MM.1S (cell line): ENCODE data around the gene KRT12.

Experiments used
- DNase-seq: peaks from one replicate; pipeline ENCODE4 v3.0.0-alpha.2; 2015
- H2AFZ ChIP-seq: fragments of 300-600 bp; sonication (generic); 2 replicates; pipeline ENCODE4 v1.6.0; 2016; ENCODE audit warnings: antibody characterized with exemption, low read length
- H3F3A ChIP-seq: fragments of 300-600 bp; sonication (generic); 2 replicates; pipeline ENCODE4 v1.6.1; 2016; ENCODE audit warnings: mild to moderate bottlenecking, antibody characterized with exemption, low read length, moderate library complexity, mixed read lengths; ENCODE audit not compliant: insufficient read depth
- H3K27ac ChIP-seq: fragments of 300-600 bp; sonication (generic); 2 replicates; pipeline ENCODE4 v1.5.1; 2016; ENCODE audit warnings: mild to moderate bottlenecking, low read length
- H3K27me3 ChIP-seq: fragments of 300-600 bp; sonication (generic); replicated peaks from 2 replicates; pipeline ENCODE4 v1.6.0; 2016; ENCODE audit warnings: low read length; ENCODE audit not compliant: insufficient read depth
- H3K36me3 ChIP-seq: fragments of 300-600 bp; sonication (generic); replicated peaks from 2 replicates; pipeline ENCODE4 v1.6.1; 2016; ENCODE audit warnings: mild to moderate bottlenecking, low read length, mixed read lengths; ENCODE audit not compliant: insufficient read depth
- H3K4me1 ChIP-seq: fragments of 300-600 bp; sonication (generic); 2 replicates; pipeline ENCODE4 v1.6.1; 2016; ENCODE audit warnings: low read length, mixed read lengths
- H3K4me2 ChIP-seq: fragments of 300-600 bp; sonication (generic); 2 replicates; pipeline ENCODE4 v1.6.0; 2016; ENCODE audit warnings: low read depth, low read length
- H3K4me3 ChIP-seq: fragments of 300-600 bp; sonication (generic); 2 replicates; pipeline ENCODE4 v1.5.1; 2016; ENCODE audit warnings: low read length, mixed read lengths
- H3K79me2 ChIP-seq: fragments of 300-600 bp; sonication (generic); 2 replicates; pipeline ENCODE4 v1.6.1; 2016; ENCODE audit warnings: mixed run types, low read length, mixed read lengths
- H3K9ac ChIP-seq: fragments of 300-600 bp; sonication (generic); 2 replicates; pipeline ENCODE4 v1.6.1; 2016; ENCODE audit warnings: low read length, mixed read lengths
- H3K9me2 ChIP-seq: fragments of 300-600 bp; sonication (generic); replicated peaks from 2 replicates; pipeline ENCODE4 v1.6.1; 2016; ENCODE audit warnings: mild to moderate bottlenecking, low read length, mixed read lengths; ENCODE audit not compliant: insufficient read depth
- H3K9me3 ChIP-seq: fragments of 300-600 bp; sonication (generic); replicated peaks from 2 replicates; pipeline ENCODE4 v1.6.1; 2016; ENCODE audit warnings: mild to moderate bottlenecking, low read length, mixed read lengths; ENCODE audit not compliant: insufficient read depth
- H4K20me1 ChIP-seq: fragments of 300-600 bp; sonication (generic); 2 replicates; pipeline ENCODE4 v1.6.1; 2016; ENCODE audit warnings: mild to moderate bottlenecking, low read length, moderate library complexity, mixed read lengths; ENCODE audit not compliant: insufficient read depth
- EZH2 ChIP-seq: fragments of 300-600 bp; sonication (generic); optimal IDR thresholded peaks from 2 replicates; pipeline ENCODE3; 2017; ENCODE audit warnings: low read depth, mild to moderate bottlenecking, antibody characterized with exemption, low read length, mixed read lengths
- EZH2phosphoT487 ChIP-seq: fragments of 300-600 bp; sonication (generic); IDR thresholded peaks from 2 replicates; pipeline ENCODE4 v1.6.1; 2018; ENCODE audit warnings: antibody characterized with exemption, low read length
- TF ChIP-seq, protein P1 (sequence below): fragments of 300-600 bp; sonication (generic); IDR thresholded peaks from 2 replicates; pipeline ENCODE4 v1.5.1; 2016; ENCODE audit warnings: antibody characterized with exemption, low read length, mixed read lengths

Gene KRT12

DNA sequence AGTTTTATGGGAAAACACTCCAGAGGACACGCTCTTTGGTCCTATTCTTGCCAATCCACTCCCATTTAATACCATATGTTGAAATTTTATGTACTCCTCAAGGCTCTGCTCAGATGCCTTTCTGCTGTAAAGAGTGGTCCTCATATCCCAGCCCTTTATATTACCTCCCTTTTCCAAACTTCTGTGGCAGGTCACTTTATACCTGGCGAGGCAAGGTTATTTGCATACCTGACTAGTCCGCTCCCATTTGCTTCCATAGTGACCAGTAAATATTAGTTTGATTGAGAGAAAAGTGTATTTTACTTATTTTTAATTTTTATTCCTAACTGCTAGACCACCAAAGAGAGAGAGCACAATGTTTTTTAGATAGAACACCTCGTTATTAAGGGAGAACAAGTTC, 17.3 kb downstream of the KRT12 start:
- Histone ChIP-seq H3K79me2 (no peaks in the 10 kb centered on the region), H3K36me3 (no peaks in the 10 kb centered on the region), H3K4me3 (no peak overlapping the region), H3K4me2 (no peak overlapping the region), H3K27ac (no peak overlapping the region), H4K20me1 (no peaks in the 10 kb centered on the region), H3K9me3 (no peaks in the 10 kb centered on the region), H3K4me1 (peaks cover 14% of the 10 kb centered on the region), H2AFZ (no peak overlapping the region), H3K9ac (no peak overlapping the region), H3K9me2 (no peaks in the 10 kb centered on the region), H3K27me3 (no peaks in the 10 kb centered on the region), H3F3A (0 out of 2 replicates have a peak, but pooled peaks cover 2% of the 10 kb centered on the region)
- TF ChIP-seq EZH2: no peak
- TF ChIP-seq EZH2phosphoT487: no peak
- TF ChIP-seq, protein P1, sequence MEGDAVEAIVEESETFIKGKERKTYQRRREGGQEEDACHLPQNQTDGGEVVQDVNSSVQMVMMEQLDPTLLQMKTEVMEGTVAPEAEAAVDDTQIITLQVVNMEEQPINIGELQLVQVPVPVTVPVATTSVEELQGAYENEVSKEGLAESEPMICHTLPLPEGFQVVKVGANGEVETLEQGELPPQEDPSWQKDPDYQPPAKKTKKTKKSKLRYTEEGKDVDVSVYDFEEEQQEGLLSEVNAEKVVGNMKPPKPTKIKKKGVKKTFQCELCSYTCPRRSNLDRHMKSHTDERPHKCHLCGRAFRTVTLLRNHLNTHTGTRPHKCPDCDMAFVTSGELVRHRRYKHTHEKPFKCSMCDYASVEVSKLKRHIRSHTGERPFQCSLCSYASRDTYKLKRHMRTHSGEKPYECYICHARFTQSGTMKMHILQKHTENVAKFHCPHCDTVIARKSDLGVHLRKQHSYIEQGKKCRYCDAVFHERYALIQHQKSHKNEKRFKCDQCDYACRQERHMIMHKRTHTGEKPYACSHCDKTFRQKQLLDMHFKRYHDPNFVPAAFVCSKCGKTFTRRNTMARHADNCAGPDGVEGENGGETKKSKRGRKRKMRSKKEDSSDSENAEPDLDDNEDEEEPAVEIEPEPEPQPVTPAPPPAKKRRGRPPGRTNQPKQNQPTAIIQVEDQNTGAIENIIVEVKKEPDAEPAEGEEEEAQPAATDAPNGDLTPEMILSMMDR: no peak
- no peak for DNase-seq

DNA sequence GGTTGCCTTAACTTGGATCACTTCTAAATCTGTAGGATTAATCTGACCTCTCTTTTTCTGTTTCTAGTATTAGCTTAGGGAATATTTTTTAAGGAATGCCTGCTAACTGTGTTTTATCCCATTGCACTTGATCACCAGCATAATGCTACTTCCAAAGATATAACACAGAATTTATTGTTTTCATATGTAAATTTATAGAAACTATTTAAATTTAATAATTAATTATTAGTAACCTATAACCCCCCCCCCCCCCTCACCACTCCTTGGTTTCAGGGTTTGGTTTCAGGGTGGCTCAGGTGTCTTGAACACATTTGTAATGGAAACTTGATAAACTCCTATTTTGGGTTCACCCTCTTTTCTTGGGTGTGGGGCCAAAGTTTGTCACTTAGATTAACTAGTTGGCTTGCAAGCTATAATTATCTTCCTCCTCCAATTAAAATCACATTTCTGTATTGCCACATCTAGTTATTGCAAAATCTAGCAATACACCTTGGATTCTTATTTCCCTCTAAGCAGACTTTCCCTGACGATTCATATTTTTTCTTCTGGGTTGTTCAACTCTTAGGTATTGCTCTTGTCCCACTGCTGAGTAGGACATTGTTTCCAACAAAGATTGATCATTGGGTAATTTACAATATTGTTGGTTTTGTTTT, 18.3 kb downstream of the KRT12 start:
- no peaks in the 10 kb centered on the region for H3K9me2 ChIP-seq
- H3K9ac ChIP-seq: no peak overlapping the region
- DNase-seq: peak; percentile 45
- H3F3A ChIP-seq: 0 out of 2 replicates have a peak, but pooled peaks cover 2% of the 10 kb centered on the region
- no peak overlapping the region for H3K27ac ChIP-seq
- no peak for TF ChIP-seq EZH2phosphoT487
- TF ChIP-seq, protein P1: no peak
- no peak for TF ChIP-seq EZH2
- H3K27me3 ChIP-seq: no peaks in the 10 kb centered on the region
- no peaks in the 10 kb centered on the region for H3K36me3 ChIP-seq
- no peak overlapping the region for H3K4me3 ChIP-seq
- no peaks in the 10 kb centered on the region for H3K79me2 ChIP-seq
- H3K4me1 ChIP-seq: peaks cover 14% of the 10 kb centered on the region
- H4K20me1 ChIP-seq: no peaks in the 10 kb centered on the region
- peak overlapping the region; percentile 46; the same call in 1 of the 2 replicates for H3K4me2 ChIP-seq
- no peaks in the 10 kb centered on the region for H3K9me3 ChIP-seq
- no peak overlapping the region for H2AFZ ChIP-seq

DNA sequence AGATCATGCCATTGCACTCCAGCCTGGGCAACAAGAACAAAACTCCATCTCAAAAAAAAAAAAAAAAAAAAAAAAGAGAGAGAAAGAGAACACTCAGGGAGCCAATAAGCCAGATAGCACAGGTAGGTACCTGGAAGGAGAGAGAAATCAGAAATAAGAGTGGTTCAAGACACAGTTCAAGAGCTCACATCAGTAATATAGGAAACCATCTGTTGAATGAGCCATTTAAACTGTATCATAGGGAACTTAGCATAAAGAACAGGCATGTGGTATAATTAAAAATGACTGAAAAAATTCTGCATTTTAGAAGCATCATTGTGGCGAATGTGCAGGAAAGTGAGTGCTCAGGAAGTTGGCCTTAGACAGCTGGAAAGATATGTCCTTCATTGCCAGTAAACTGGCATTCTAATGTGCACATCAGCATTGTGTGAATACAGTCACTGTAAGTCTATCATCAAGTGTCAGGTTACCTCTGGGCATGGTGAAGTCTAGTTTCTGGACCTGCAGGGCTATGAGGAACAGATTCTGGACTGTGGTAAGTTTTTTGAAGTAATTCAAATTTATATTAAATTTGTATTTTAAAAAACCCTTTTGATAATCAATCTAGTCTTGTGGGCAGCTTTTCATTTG, 20.4 kb downstream of the KRT12 start:
- Histone ChIP-seq H3K4me1 (peaks cover 14% of the 10 kb centered on the region), H3K36me3 (no peaks in the 10 kb centered on the region), H3K27me3 (no peaks in the 10 kb centered on the region), H3K9me2 (no peaks in the 10 kb centered on the region), H3K79me2 (no peaks in the 10 kb centered on the region), H3K27ac (no peak overlapping the region), H3K9ac (no peak overlapping the region), H3K4me2 (no peak overlapping the region), H3K4me3 (no peak overlapping the region), H3K9me3 (no peaks in the 10 kb centered on the region), H3F3A (0 out of 2 replicates have a peak, but pooled peaks cover 2% of the 10 kb centered on the region), H2AFZ (no peak overlapping the region), H4K20me1 (no peaks in the 10 kb centered on the region)
- TF ChIP-seq EZH2phosphoT487 (no peak), EZH2 (no peak)
- TF ChIP-seq, protein P1: no peak
- DNase-seq: peak; percentile 8
